HCT116 (cell line): ENCODE measurements around the gene SNX19. TPM values are rescaled to one million over a fixed set of nuclear protein-coding genes. Genes with fewer than 3 reads are reported as not detected.

Experiments
- ATAC-seq: fragments of 200-7000 bp; cut with Tn5 transposase; 2 replicates; pipeline ENCODE4 v1.9.1; 2020; ENCODE audit warnings: mild to moderate bottlenecking, moderate library complexity
- BruUV-seq: library from RNA; stranded (reverse); fragments of 400-500 nt; replicated peaks from 2 replicates; lab custom pipeline; 2021; lab: Mats Ljungman, UMichigan
- CTCF ChIA-PET: fragments of 300-600 bp; sonication (Branson Sonifier 250); formaldehyde crosslinking; loops from one replicate; lab custom pipeline; 2021; ENCODE audit warnings: antibody characterized with exemption; lab: Charles Lee
- POLR2A ChIA-PET: fragments of 300-600, 350-600 bp; sonication (Branson Sonifier 250); formaldehyde crosslinking; loops from one replicate; lab custom pipeline; 2021; ENCODE audit warnings: antibody characterized with exemption; lab: Charles Lee
- RAD21 ChIA-PET, 2 experiments: fragments of 300-600 bp; sonication (Branson Sonifier 250); formaldehyde crosslinking; loops; one replicate each; lab custom pipeline; 2023; ENCODE audit warnings: low total read pairs in 2 of 2; ENCODE audit not compliant: uncharacterized antibody in 2 of 2, unreplicated experiment in 2 of 2, low non-redundant PET in 1 of 2; lab: Charles Lee
- DNase-seq: peaks from one replicate; pipeline ENCODE4 v3.0.0-alpha.2; 2010; ENCODE audit warnings: low read depth, low spot score
- H2AFZ ChIP-seq: fragments of 200-600 bp; shearing (Covaris generic), sonication (generic); 2 replicates; pipeline ENCODE4 v1.6.1; 2017; ENCODE audit warnings: low read depth, mixed run types, mixed read lengths, antibody characterized with exemption, low read length; ENCODE audit not compliant: poor library complexity, severe bottlenecking
- H3K27ac ChIP-seq: 2 replicates; pipeline ENCODE4 v1.5.1; 2012; ENCODE audit warnings: low read depth, low read length
- H3K27me3 ChIP-seq: fragments of 200-600 bp; sonication (generic); 2 replicates; pipeline ENCODE4 v1.6.1; 2016; ENCODE audit warnings: mixed run types, low read length, mixed read lengths; ENCODE audit not compliant: insufficient read depth
- H3K36me3 ChIP-seq, 2 experiments: fragments of 200-500 bp in 1 of 2; fragments of 200-600 bp in 1 of 2; sonication (Bioruptor generic) in 1 of 2; sonication (generic) in 1 of 2; 2 replicates each; pipeline versions ENCODE4 v1.5.1 to v1.6.1; 2014 to 2016; ENCODE audit warnings: low read length in 2 of 2, inconsistent platforms in 1 of 2, mixed read lengths in 1 of 2, mixed run types in 1 of 2; ENCODE audit not compliant: insufficient read depth in 2 of 2, control insufficient read depth in 1 of 2
- H3K4me1 ChIP-seq, 2 experiments: fragments of 200-600 bp in 1 of 2; sonication (generic) in 1 of 2; 2 replicates each; pipeline versions ENCODE4 v1.5.1 to v1.6.1; 2012 to 2017; ENCODE audit warnings: low read length in 2 of 2, inconsistent platforms in 1 of 2, mild to moderate bottlenecking in 1 of 2, mixed read lengths in 1 of 2, mixed run types in 1 of 2, moderate library complexity in 1 of 2; ENCODE audit not compliant: insufficient read depth in 2 of 2, control insufficient read depth in 1 of 2
- H3K4me2 ChIP-seq: fragments of 200-600 bp; sonication (generic); 2 replicates; pipeline ENCODE4 v1.6.1; 2017; ENCODE audit warnings: mixed run types, low read length, mixed read lengths
- H3K4me3 ChIP-seq, 2 experiments: fragments of 200-600 bp in 1 of 2; sonication (generic) in 1 of 2; replicated peaks in 1 of 2; 2 replicates each; pipeline ENCODE4 v1.5.1; 2011 to 2016; ENCODE audit warnings: low read length in 2 of 2, control low read depth in 1 of 2, low read depth in 1 of 2, mild to moderate bottlenecking in 1 of 2, mixed read lengths in 1 of 2, mixed run types in 1 of 2
- H3K79me2 ChIP-seq: fragments of 200-600 bp; sonication (generic); 2 replicates; pipeline ENCODE4 v1.6.1; 2017; ENCODE audit warnings: mild to moderate bottlenecking, mixed run types, low read length, moderate library complexity, mixed read lengths; ENCODE audit not compliant: insufficient read depth
- H3K9ac ChIP-seq: fragments of 200-600 bp; sonication (generic); 2 replicates; pipeline ENCODE4 v1.6.1; 2016; ENCODE audit warnings: low read length, mixed read lengths
- H3K9me2 ChIP-seq: fragments of 200-600 bp; sonication (generic), shearing (Covaris generic); 2 replicates; pipeline ENCODE4 v1.6.1; 2017; ENCODE audit warnings: mixed run types, mild to moderate bottlenecking, moderate library complexity; ENCODE audit not compliant: insufficient read depth
- H3K9me3 ChIP-seq, 2 experiments: fragments of 200-500 bp in 1 of 2; fragments of 200-600 bp in 1 of 2; sonication (Bioruptor generic) in 1 of 2; sonication (generic) in 1 of 2; 2 replicates each; pipeline ENCODE4 v1.6.1; 2014 to 2017; ENCODE audit warnings: low read length in 2 of 2, mixed read lengths in 2 of 2, inconsistent platforms in 1 of 2, low read depth in 1 of 2, mild to moderate bottlenecking in 1 of 2, mixed run types in 1 of 2, moderate library complexity in 1 of 2; ENCODE audit not compliant: control insufficient read depth in 1 of 2, insufficient read depth in 1 of 2
- H4K20me1 ChIP-seq: fragments of 200-600 bp; sonication (generic), shearing (Covaris generic); 2 replicates; pipeline ENCODE4 v1.6.1; 2017; ENCODE audit warnings: mixed run types, mild to moderate bottlenecking, moderate library complexity; ENCODE audit not compliant: insufficient read depth
- CEBPB ChIP-seq: IDR thresholded peaks from 2 replicates; pipeline ENCODE4 v1.6.1; 2012; ENCODE audit warnings: low read depth
- CTCF ChIP-seq, 3 experiments: fragments of 200-600 bp in 1 of 3; sonication (generic) in 1 of 3; IDR thresholded peaks in 2 of 3; conservative IDR thresholded peaks in 1 of 3; 2 replicates each; pipeline ENCODE4 v1.5.1; 2012 to 2017; ENCODE audit warnings: low read depth in 2 of 3, low read length in 2 of 3, antibody characterized with exemption in 1 of 3, borderline replicate concordance in 1 of 3, control low read depth in 1 of 3, mild to moderate bottlenecking in 1 of 3, mixed read lengths in 1 of 3, mixed run types in 1 of 3, moderate library complexity in 1 of 3; ENCODE audit not compliant: insufficient read depth in 1 of 3
- EZH2 ChIP-seq: fragments of 200-600 bp; sonication (generic); IDR thresholded peaks from 2 replicates; pipeline ENCODE4 v1.6.1; 2017; ENCODE audit warnings: antibody characterized with exemption, mixed run types
- REST ChIP-seq: IDR thresholded peaks from 2 replicates; pipeline ENCODE4 v1.6.1; 2012; ENCODE audit warnings: low read depth
- SIN3A ChIP-seq: IDR thresholded peaks from 2 replicates; pipeline ENCODE4 v1.6.1; 2012; ENCODE audit warnings: low read depth
- SP1 ChIP-seq: IDR thresholded peaks from 2 replicates; pipeline ENCODE4 v1.6.1; 2012; ENCODE audit warnings: low read depth
- SRF ChIP-seq: IDR thresholded peaks from 2 replicates; pipeline ENCODE4 v1.6.1; 2012; ENCODE audit warnings: low read depth
- YY1 ChIP-seq: IDR thresholded peaks from 2 replicates; pipeline ENCODE4 v1.6.1; 2011; ENCODE audit warnings: low read length, low read depth, moderate library complexity, mild to moderate bottlenecking; ENCODE audit not compliant: insufficient replicate concordance; ENCODE audit errors: extremely low read depth
- ZBTB33 ChIP-seq: IDR thresholded peaks from 2 replicates; pipeline ENCODE4 v1.6.1; 2011; ENCODE audit warnings: mild to moderate bottlenecking, low read length, moderate library complexity; ENCODE audit not compliant: insufficient replicate concordance; ENCODE audit errors: extremely low read depth
- ZFX ChIP-seq: fragments of 450-650 bp; IDR thresholded peaks from 2 replicates; pipeline ENCODE4 v1.6.1; 2017
- intact Hi-C: fragments of 100-400 bp; cut with micrococcal nuclease; formaldehyde crosslinking; loops from 2 replicates; pipeline ENCODE4 v1.10.0; 2022
- total RNA-seq: library from RNA; stranded (reverse); gene quantifications from one replicate; pipeline ENCODE4 v1.2.1, GENCODE V29; 2021; ENCODE audit not compliant: unreplicated experiment

SNX19 gene
- total RNA-seq, 1 experiment from 2014 or later, result 25.2 TPM

GRCh38 chr11:130947058-130947457, 30.8 kb upstream of the SNX19 start:
- H3K9me3 ChIP-seq, result no peaks in the 10 kb centered on the region
- no peaks in the 10 kb centered on the region for H3K79me2 ChIP-seq
- no peak overlapping the region for H3K4me3 ChIP-seq
- POLR2A ChIA-PET, result no interaction called here
- BruUV-seq, result no TSS peak
- no peaks in the 10 kb centered on the region for H3K4me1 ChIP-seq
- TF ChIP-seq YY1, result no peak
- TF ChIP-seq ZFX, result no peak
- TF ChIP-seq CEBPB, result no peak
- no peak for TF ChIP-seq CTCF (IDR thresholded peaks at IDR 0.05 in 2 of 3, conservative IDR thresholded peaks at IDR 0.05 in 1 of 3; ENCODE audit: borderline replicate concordance in 1 of 3, insufficient read depth in 1 of 3, low read depth in 2 of 3, low read length in 2 of 3)
- no peak for TF ChIP-seq SIN3A
- TF ChIP-seq, all 23 proteins: peak for 0
- no peaks in the 10 kb centered on the region for H4K20me1 ChIP-seq
- no peaks in the 10 kb centered on the region for H3K9me2 ChIP-seq
- ATAC-seq (no peak), DNase-seq (no peak)
- CTCF ChIA-PET, result no interaction called here
- no peak overlapping the region for H3K9ac ChIP-seq
- intact Hi-C loops, result no loop called here
- no peak overlapping the region for H3K27ac ChIP-seq
- RAD21 ChIA-PET, result no interaction called here
- H3K27me3 ChIP-seq, result peaks cover 8% of the 10 kb centered on the region; the same call in 1 of the 2 replicates
- H3K36me3 ChIP-seq, result no peaks in the 10 kb centered on the region
- H3K4me2 ChIP-seq, result no peak overlapping the region
- H2AFZ ChIP-seq, result no peak overlapping the region

GRCh38 chr11:130945896-130946295, 29.6 kb upstream of the SNX19 start:
- no peaks in the 10 kb centered on the region for H3K36me3 ChIP-seq
- no peak for DNase-seq
- H3K4me2 ChIP-seq, result no peak overlapping the region
- no peaks in the 10 kb centered on the region for H4K20me1 ChIP-seq
- no peaks in the 10 kb centered on the region for H3K9me3 ChIP-seq
- peaks cover 8% of the 10 kb centered on the region; the same call in 1 of the 2 replicates for H3K27me3 ChIP-seq
- RAD21 ChIA-PET, result no interaction called here
- H3K4me1 ChIP-seq, result no peaks in the 10 kb centered on the region
- ATAC-seq, result no peak
- H3K4me3 ChIP-seq, result no peak overlapping the region
- H2AFZ ChIP-seq, result no peak overlapping the region
- no peak overlapping the region for H3K27ac ChIP-seq
- CTCF ChIA-PET, result no interaction called here
- no peaks in the 10 kb centered on the region for H3K79me2 ChIP-seq
- H3K9me2 ChIP-seq, result no peaks in the 10 kb centered on the region
- intact Hi-C loops, result no loop called here
- POLR2A ChIA-PET, result no interaction called here
- H3K9ac ChIP-seq, result no peak overlapping the region
- no TSS peak for BruUV-seq
- TF ChIP-seq REST (no peak), SRF (no peak), ZBTB33 (no peak), ZFX (no peak), SP1 (no peak), EZH2 (no peak), CEBPB (no peak)
